PC-3 (cell line): Measurements from ENCODE around the gene SRSF1. TPM values are rescaled to one million over a fixed set of nuclear protein-coding genes. Genes with fewer than 3 reads are reported as not detected.

Experiments
- ATAC-seq: fragments of 200-7000 bp; cut with Tn5 transposase; 2 replicates; pipeline ENCODE4 v1.9.1; 2020; ENCODE audit warnings: mild to moderate bottlenecking, moderate library complexity
- BruUV-seq: library from RNA; stranded (reverse); fragments of 400-500 nt; replicated peaks from 2 replicates; lab custom pipeline; 2021; lab: Mats Ljungman, UMichigan
- CTCF ChIA-PET: fragments of 300-600 bp; sonication (Branson Sonifier 250); formaldehyde crosslinking; loops from one replicate; lab custom pipeline; 2022; ENCODE audit warnings: antibody characterized with exemption; lab: Charles Lee
- POLR2A ChIA-PET: fragments of 300-600 bp; sonication (Branson Sonifier 250); formaldehyde crosslinking; loops from one replicate; lab custom pipeline; 2022; ENCODE audit warnings: antibody characterized with exemption; ENCODE audit not compliant: unreplicated experiment; lab: Charles Lee
- DNase-seq: peaks from one replicate; pipeline ENCODE4 v3.0.0-alpha.2; 2015
- H2AFZ ChIP-seq: fragments of 300-600 bp; sonication (generic); 2 replicates; pipeline ENCODE4 v1.6.0; 2016; ENCODE audit warnings: antibody characterized with exemption, low read length
- H3F3A ChIP-seq: fragments of 300-600 bp; sonication (generic); one replicate; pipeline ENCODE4 v1.6.0; 2017; ENCODE audit warnings: antibody characterized with exemption, low read length, control low read depth, mild to moderate bottlenecking; ENCODE audit not compliant: unreplicated experiment
- H3K27ac ChIP-seq: fragments of 300-600 bp; sonication (generic); 2 replicates; pipeline ENCODE4 v1.5.1; 2016; ENCODE audit warnings: mild to moderate bottlenecking, low read length
- H3K27me3 ChIP-seq: fragments of 300-600 bp; sonication (generic); 2 replicates; pipeline ENCODE4 v1.6.1; 2016; ENCODE audit warnings: low read length, mixed read lengths
- H3K36me3 ChIP-seq: fragments of 300-600 bp; sonication (generic); 2 replicates; pipeline ENCODE4 v1.6.1; 2016; ENCODE audit warnings: low read depth, mixed run types, low read length, mixed read lengths
- H3K4me1 ChIP-seq: fragments of 300-600 bp; sonication (generic); 2 replicates; pipeline ENCODE4 v1.5.1; 2016; ENCODE audit warnings: low read length; ENCODE audit not compliant: insufficient read depth
- H3K4me2 ChIP-seq: fragments of 300-600 bp; sonication (generic); 2 replicates; pipeline ENCODE4 v1.6.0; 2016; ENCODE audit warnings: low read length
- H3K4me3 ChIP-seq: fragments of 300-600 bp; sonication (generic); 2 replicates; pipeline ENCODE4 v1.5.1; 2016; ENCODE audit warnings: mild to moderate bottlenecking, low read length, mixed read lengths
- H3K79me2 ChIP-seq: fragments of 300-600 bp; sonication (generic); 2 replicates; pipeline ENCODE4 v1.6.1; 2017; ENCODE audit warnings: low read length, mixed read lengths
- H3K9ac ChIP-seq: fragments of 300-600 bp; sonication (generic); 2 replicates; pipeline ENCODE4 v1.6.0; 2016; ENCODE audit warnings: mild to moderate bottlenecking, low read length
- H3K9me2 ChIP-seq: fragments of 300-600 bp; sonication (generic); replicated peaks from 2 replicates; pipeline ENCODE4 v1.6.1; 2016; ENCODE audit warnings: mixed run types, low read length, mixed read lengths
- H3K9me3 ChIP-seq: fragments of 300-600 bp; sonication (generic); 2 replicates; pipeline ENCODE4 v1.6.1; 2016; ENCODE audit warnings: low read length, mixed read lengths
- H4K20me1 ChIP-seq: fragments of 300-600 bp; sonication (generic); 2 replicates; pipeline ENCODE4 v1.6.1; 2016; ENCODE audit warnings: low read length, mixed read lengths
- EZH2 ChIP-seq: fragments of 300-600 bp; sonication (generic); IDR thresholded peaks from one replicate; pipeline ENCODE4 v1.6.1; 2017; ENCODE audit warnings: antibody characterized with exemption, mild to moderate bottlenecking, low read length; ENCODE audit not compliant: unreplicated experiment
- EZH2phosphoT487 ChIP-seq: fragments of 300-600 bp; sonication (generic); IDR thresholded peaks from 2 replicates; pipeline ENCODE4 v1.6.1; 2018; ENCODE audit warnings: mild to moderate bottlenecking, antibody characterized with exemption, low read length, borderline replicate concordance
- intact Hi-C: fragments of 100-400 bp; cut with micrococcal nuclease; formaldehyde crosslinking; loops from 2 replicates; pipeline ENCODE4 v1.9.0; 2023
- total RNA-seq: library from RNA; depleted of rRNA; stranded (reverse); fragments of >200 nt; gene quantifications from 2 replicates; pipeline ENCODE4 v1.2.3, GENCODE V29; 2014
- TF ChIP-seq, protein P1 (sequence below): fragments of 300-600 bp; sonication (generic); conservative IDR thresholded peaks from 2 replicates; pipeline ENCODE4 v1.5.1; 2017; ENCODE audit warnings: antibody characterized with exemption, low read depth, mild to moderate bottlenecking, low read length

Gene SRSF1
- total RNA-seq, 1 experiment from 2014 or later: 325 TPM

DNA sequence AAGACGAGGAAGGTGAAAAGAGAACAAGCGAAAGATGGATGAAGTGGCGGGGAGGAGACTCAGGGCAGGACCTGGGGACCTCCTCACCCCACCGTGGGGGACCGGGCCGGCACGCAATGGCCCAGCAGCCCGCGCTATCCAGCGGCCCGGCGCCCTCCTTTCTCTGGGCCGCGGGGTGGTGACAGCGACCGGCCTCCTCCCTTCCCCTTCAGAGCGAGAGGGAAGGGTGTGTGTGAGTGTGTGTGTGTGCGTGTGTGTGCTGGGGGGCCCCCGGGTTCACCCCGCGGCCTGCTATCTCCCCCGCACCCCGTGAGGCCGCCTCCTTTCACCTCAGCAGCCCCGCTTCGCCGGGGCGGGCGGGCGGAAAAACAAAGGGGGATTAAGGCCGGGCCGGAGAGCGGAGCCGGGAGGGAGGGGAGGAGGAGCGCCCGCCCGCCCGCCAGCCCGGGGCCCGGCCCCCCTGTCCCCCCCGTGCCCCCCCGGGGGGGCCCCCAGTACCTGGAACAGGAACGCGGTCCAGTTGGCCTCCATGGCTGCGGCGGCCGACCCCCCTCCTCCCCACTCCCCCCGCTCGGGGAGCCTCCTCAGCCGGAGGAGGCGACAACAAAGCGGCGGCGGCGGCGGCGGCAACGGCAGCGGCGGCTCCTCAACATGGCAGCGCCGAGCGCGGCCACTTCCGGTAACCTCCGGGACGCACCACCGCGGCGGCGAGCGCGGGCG, 19.3 kb downstream of the SRSF1 start, which contains the start of gene VEZF1:
Gene VEZF1 (minus strand): TSS at position 674 of the 720 bp plus-strand sequence. CDS start 143 bp downstream, at position 531.
- Histone ChIP-seq H3K4me2 (peak within 1 kb of the TSS; percentile 96), H3K27me3 (no peaks in the 10 kb centered on the region), H3K36me3 (peaks cover 24% of the 10 kb centered on the region; the same call in 1 of the 2 replicates), H3K79me2 (peaks cover 51% of the 10 kb centered on the region), H3K4me3 (peak within 1 kb of the TSS; percentile 80), H3K9me2 (no peaks in the 10 kb centered on the region), H3K27ac (peak within 1 kb of the TSS; percentile 87), H3F3A (peaks cover 16% of the 10 kb centered on the region), H4K20me1 (peaks cover 29% of the 10 kb centered on the region), H3K9me3 (no peaks in the 10 kb centered on the region), H3K4me1 (peaks cover 39% of the 10 kb centered on the region), H2AFZ (peak within 1 kb of the TSS; percentile 71), H3K9ac (peak within 1 kb of the TSS; percentile 89)
- ChIA-PET CTCF (interaction anchor here (0.5 to 3.3 kb wide), 6 partner anchors 9 to 42 kb away, joined by 4 to 25 read pairs (median 6); no protein-coding TSS in a partner anchor), POLR2A (interaction anchor here (0.5 to 1.8 kb wide), 9 partner anchors 12 to 365 kb away, joined by 3 to 12 read pairs (median 5); partner anchors contain the start of gene SUPT4H1)
- intact Hi-C loops: loop anchor here (1.0 to 2.0 kb wide), 3 partner anchors 39 to 112 kb away; no protein-coding TSS in a partner anchor
- BruUV-seq: no TSS peak
- TF ChIP-seq EZH2 (no peak), EZH2phosphoT487 (no peak)
- TF ChIP-seq, protein P1, sequence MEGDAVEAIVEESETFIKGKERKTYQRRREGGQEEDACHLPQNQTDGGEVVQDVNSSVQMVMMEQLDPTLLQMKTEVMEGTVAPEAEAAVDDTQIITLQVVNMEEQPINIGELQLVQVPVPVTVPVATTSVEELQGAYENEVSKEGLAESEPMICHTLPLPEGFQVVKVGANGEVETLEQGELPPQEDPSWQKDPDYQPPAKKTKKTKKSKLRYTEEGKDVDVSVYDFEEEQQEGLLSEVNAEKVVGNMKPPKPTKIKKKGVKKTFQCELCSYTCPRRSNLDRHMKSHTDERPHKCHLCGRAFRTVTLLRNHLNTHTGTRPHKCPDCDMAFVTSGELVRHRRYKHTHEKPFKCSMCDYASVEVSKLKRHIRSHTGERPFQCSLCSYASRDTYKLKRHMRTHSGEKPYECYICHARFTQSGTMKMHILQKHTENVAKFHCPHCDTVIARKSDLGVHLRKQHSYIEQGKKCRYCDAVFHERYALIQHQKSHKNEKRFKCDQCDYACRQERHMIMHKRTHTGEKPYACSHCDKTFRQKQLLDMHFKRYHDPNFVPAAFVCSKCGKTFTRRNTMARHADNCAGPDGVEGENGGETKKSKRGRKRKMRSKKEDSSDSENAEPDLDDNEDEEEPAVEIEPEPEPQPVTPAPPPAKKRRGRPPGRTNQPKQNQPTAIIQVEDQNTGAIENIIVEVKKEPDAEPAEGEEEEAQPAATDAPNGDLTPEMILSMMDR: no peak
- ATAC-seq: peak; percentile 42
- DNase-seq: peak; percentile 41

DNA sequence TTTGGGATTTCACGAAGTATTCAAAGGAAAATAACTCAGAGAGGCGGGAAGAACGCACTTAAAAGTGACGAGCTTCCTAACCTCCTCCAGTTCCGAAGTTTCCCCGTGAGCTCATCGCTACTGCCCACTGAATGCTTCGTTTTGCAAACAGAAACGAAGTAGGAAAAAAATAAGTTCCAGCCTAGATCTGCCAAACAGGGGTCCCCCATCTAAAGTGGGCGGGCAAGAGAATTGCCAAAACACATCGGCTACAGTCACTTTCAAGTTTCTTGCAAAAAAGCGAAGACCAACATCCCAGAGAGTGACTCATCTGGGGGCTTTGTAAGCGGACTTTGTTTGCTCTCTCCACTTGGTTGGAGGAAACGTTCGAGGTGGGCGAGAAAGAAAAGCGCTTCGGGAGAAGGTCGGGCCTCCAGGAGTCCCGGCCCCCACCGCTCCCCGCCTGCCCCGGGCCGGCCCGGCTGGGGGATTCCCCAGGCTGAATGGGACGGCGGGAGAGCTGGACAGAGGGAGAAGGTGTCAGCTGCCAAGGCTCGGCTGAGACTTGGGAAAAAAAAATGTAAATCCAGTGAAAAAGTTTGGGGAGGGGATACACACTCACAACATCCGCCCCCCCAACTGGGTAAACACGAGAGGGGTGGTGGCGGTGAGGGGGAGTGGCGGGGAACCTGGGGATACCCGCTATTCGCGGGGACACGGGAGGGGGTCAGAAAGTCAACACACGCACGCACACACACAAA, 20.0 kb downstream of the SRSF1 start:
- H3K27me3 ChIP-seq: no peaks in the 10 kb centered on the region
- no peak for TF ChIP-seq EZH2phosphoT487
- no peak for TF ChIP-seq EZH2
- TF ChIP-seq, protein P1: no peak
- H2AFZ ChIP-seq: peak overlapping the region; percentile 45
- TSS peak; percentile 45 for BruUV-seq
- intact Hi-C loops: loop anchor here (1.0 to 2.0 kb wide), 3 partner anchors 38 to 112 kb away; no protein-coding TSS in a partner anchor
- H3F3A ChIP-seq: peaks cover 16% of the 10 kb centered on the region
- H3K4me3 ChIP-seq: peak overlapping the region; percentile 80
- ATAC-seq (peak; percentile 19), DNase-seq (peak; percentile 74)
- peaks cover 31% of the 10 kb centered on the region; the same call in 1 of the 2 replicates for H3K36me3 ChIP-seq
- H3K4me2 ChIP-seq: peak overlapping the region; percentile 96
- no peaks in the 10 kb centered on the region for H3K9me2 ChIP-seq
- H3K27ac ChIP-seq: peak overlapping the region; percentile 87
- peaks cover 45% of the 10 kb centered on the region for H3K4me1 ChIP-seq
- peaks cover 58% of the 10 kb centered on the region for H3K79me2 ChIP-seq
- CTCF ChIA-PET: interaction anchor here (0.5 to 2.7 kb wide), 7 partner anchors 8 to 112 kb away, joined by 3 to 25 read pairs (median 5); no protein-coding TSS in a partner anchor
- POLR2A ChIA-PET: interaction anchor here (0.6 to 1.8 kb wide), 4 partner anchors 31 to 52 kb away, joined by 3 to 12 read pairs (median 7); partner anchors contain the start of gene CUEDC1
- H4K20me1 ChIP-seq: peaks cover 34% of the 10 kb centered on the region
- H3K9me3 ChIP-seq: no peaks in the 10 kb centered on the region
- H3K9ac ChIP-seq: peak overlapping the region; percentile 89
